Stomach (tissue), 4 donors: ENCODE data around the gene KDELR3.

Source experiments
- CTCF ChIP-seq, 7 experiments: fragments of 450-650 bp in 4 of 7; fragments of 200-600 bp in 3 of 7; sonication (generic) in 3 of 7; IDR thresholded peaks; one replicate each; pipeline ENCODE4 v1.5.1; 2016 to 2019; ENCODE audit warnings: antibody characterized with exemption in 7 of 7, control low read depth in 2 of 7, mild to moderate bottlenecking in 1 of 7
- EP300 ChIP-seq: sonication (generic); formaldehyde crosslinking; IDR thresholded peaks from one replicate; pipeline ENCODE4 v1.6.1; 2017; ENCODE audit warnings: antibody characterized with exemption
- POLR2AphosphoS5 ChIP-seq, 3 donors: sonication (generic); formaldehyde crosslinking; IDR thresholded peaks; one replicate each; pipeline ENCODE4 v1.6.1; 2016; ENCODE audit warnings: antibody characterized with exemption in 3 of 3

GRCh38 chr22:38484244-38484643, 16.3 kb downstream of the KDELR3 start:
- no peak for TF ChIP-seq CTCF (IDR thresholded peaks at IDR 0.05)
- TF ChIP-seq POLR2AphosphoS5 (IDR thresholded peaks at IDR 0.05) = no peak
- no peak for TF ChIP-seq EP300
